Measurements from ENCODE around the gene CDK5.

The CDK5 gene

DNA sequence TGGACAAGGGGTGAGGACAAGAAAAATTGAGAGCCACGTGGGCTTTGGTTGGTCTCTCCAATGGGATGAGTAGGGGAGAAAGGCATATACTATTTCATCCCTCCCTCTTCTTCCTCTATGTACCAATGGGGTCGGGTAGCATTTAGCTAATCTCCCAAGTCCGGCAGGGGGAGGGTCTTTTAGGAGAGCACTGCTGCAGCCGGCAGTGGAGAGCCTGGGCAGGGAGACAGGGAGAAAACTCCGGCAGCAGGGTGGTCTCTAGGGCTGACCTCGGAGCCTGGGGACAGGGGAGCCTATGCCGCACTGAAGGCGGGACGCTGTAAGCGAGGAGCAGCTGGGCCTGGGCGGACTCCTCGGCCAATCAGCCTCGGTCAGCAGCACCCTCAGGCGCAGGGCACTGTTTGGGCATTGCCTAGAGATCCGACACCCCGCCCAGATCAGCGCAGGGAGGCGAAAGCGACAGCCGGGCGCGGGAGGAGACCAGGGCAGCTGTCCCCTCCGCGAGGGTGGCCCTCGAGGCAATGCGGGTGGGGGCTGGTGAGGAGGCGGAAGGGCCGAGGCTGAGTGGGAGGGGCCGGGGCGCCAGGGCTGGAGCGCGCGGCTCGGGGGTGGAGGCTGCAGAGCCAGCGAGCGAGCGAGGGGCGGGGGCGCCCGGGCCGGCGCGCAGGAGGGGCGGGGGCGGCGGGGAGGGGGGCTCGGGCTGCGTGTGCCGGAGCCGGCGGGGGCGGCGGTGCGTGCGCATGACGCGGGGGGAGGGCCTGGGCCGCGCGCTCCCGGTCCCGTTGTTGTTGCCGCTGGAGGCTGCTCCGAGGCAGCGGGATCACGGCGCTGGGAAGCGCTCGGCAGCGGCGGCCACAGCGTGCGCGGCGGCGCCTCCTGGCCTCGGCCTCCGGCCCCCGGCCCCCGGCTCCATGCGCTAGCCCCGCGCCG lies 28.3 kb upstream of the CDK5 start, which contains the start of gene AGAP3:
AGAP3 (plus strand) TSS at position 785 of the 930 bp plus-strand sequence. CDS start 267 bp downstream, outside the sequence.
- DNase-seq = peak; percentile 36

DNA sequence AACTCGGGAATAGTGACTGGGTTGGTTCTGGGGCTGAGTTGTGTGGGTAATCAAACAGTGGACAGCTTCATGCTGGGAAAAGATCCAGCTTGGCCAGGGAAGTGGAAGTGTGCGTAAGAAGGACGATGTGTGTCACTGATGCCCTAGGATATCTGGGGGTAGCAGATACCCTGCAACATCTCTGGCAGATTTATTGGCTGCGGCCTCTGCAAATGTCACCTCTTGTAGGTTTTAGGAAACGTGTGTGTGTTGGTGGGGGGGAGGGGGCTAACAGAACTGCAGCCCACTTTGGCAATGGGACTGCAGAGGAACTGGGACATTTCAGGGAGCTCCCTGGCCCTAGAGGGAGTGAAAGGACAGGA lies 27.6 kb upstream of the CDK5 start:
- no peak for DNase-seq

DNA sequence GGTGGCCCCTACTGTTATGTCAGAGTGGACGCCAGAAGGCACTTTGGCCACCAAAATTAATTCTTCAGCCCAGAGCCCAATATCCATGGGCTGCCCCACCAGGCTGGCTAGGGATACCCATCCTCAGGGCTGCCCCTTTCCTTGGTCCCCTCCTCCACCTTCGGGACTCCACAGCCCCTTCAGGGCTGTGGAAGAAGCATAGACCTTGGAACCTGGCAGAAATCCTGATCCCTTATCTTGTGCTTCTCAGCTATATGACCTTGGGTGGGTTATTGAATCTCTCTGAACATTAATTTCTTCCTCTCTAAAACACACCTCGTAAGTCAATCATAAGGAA lies 26.1 kb upstream of the CDK5 start:
- no peak for DNase-seq

DNA sequence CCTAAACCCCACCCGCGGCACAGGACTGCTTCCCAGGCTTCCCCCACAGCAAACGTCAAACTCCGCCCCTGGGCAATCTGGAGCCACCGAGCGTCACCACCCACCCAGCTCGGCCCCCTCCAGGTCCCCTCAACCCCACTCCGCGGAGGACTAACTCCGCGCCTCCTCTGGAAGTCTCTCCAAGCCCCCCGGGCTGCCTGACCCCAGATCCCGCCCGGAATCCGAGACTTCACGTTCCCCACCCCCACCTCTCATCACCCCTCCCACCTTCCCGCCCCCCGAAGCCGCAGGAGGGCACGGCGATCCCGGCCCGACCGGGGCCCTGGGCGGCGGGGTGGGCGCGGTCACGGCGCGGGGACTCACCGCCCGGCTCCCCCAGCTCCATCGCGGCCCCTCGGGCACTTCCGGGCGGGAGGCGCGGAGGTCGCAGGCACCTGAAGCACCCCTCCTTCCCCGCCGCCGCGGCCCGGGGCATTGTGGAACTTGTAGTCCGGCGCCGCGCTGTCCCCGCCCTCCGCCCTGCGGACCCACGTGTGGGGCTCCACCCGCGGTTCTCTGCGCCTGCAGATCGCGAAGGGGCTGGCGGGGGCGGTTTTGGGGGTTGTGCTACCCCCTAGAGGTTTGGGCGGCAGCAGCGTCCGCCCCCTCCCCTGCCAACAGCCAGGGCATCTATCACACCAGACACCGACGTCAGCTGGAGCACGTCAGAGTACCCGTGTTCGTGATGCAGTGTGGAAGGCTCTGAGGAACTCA lies 25.6 kb upstream of the CDK5 start, which contains the start of gene TMUB1:
TMUB1 (minus strand) TSS at position 423 of the 753 bp plus-strand sequence. CDS start 930 bp downstream, outside the sequence.
- DNase-seq = peak; percentile 74

DNA sequence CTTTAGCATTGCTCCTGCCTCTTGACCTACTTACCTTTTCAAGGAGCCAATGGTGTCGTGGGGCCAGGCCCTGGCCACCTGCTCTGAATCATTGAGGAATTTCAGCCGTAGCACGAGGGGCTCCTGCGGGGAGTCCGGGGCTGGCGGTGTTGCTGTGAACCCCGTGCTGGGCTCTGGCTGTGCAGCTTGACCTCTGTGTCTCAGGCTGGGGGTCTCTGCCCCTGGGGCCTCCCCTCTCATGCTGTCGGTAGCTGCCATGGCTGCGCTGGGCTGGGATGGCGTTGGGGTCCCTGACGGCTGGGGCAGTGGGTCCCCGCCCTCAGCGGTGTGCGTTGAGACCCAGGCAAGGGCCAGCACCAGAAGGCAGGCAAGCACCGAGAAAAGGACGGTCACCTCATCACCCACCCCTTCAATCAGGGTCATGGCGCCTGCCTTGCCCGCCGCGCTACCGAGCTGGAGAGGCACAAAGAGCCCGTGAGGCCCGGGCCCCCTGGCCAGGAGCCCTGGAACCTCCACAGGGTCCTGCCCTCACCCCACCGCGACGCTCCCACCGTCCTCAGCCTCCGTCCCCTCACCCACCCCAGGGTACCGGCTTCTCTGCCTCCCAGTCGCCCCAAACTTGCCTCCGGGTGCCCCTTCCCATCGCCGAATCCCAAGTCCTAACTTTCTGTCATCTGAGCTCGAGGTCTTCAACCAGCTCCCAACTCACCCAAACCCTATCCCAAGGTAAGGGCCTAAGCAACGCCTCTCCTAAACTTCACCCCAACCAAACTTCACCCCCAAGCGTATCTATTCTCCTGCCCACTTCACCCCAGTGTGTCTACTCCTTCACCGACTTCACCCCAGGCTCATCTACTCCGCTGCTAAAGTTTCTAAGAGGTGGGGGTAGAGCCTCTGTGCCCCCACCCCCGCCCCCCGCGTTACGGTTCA lies 24.7 kb upstream of the CDK5 start:
- DNase-seq = no peak

DNA sequence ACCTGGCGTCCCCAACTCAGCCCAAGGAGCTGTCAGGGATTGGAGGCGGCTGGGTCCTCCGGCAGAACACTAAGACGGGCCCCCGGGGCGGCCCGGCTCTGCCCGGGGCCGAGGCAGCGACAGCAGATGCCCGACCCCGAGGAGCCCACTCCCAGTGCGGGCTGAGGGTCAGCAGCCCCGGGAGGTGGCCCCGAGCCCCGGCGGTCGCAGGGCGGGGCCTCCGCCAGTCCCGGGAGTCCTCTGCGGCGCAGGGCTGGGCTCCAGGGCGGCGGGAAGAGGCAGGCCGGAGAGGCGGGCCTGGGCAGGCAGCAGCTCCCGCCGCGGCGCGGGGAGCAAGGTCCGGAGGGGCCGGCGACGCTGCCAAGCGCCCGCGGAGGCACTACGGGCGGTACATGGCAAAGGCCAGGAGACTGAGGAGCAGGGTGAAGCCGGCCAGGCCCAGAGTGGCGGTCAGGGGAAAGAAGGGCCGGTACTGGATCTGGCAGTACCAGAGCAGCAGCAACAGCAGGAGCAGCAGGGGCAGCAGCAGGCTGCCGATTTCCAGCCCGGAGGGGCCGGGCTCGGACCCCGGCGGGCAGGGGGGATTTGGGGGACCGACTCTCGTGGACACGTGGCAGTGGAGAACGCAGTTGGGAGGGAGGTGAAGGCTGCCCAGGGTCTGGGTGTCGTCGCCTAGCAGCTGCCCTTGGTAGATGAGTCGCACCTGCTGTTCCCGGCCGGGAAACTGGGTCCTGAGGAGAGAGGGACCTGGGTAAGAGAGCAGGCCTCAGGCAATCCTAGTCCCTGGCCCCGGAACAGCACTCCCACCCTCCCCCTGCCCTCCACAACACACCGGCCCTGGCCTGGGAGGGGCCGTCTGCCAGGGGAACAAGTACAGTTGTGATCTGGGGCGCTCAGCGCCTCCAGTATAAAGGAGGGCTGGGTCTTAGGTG lies 23.7 kb upstream of the CDK5 start:
- DNase-seq = no peak

DNA sequence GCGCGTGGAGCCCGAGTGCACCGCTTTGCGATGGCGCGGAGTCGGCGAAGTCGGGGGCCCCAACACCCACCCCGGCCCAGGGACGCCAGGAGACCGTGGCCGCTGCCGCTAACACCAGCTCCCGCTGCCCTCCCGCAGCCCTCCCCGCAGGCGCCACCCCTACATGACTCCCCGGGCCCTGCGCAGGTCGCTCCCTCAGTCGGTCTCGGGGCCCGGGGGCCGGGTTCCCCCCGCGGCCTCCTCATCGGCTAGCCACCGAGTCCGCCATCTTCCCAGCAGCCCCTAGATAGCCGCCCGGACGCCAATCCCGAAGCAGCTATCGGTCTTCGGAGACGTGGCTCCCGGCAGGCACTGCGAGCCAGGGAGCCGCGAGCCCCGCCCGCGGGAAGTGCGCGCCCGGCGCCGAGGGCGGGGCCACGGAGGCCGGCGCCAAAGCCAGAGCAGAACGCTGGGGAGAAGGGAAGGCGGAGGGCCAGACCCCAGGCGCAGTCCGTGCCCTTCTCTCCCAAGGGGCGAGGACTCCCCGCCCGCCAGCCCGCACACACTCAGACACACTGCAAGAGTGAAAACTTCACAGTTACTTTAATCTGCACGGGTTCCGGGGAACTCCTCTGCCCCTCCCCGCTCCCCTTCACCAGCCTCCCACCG lies 22.9 kb upstream of the CDK5 start, which contains the start of gene FASTK:
FASTK (minus strand) TSS at position 288 of the 648 bp plus-strand sequence; CDS start at position 245, 43 bp downstream.
- DNase-seq = peak; percentile 82

DNA sequence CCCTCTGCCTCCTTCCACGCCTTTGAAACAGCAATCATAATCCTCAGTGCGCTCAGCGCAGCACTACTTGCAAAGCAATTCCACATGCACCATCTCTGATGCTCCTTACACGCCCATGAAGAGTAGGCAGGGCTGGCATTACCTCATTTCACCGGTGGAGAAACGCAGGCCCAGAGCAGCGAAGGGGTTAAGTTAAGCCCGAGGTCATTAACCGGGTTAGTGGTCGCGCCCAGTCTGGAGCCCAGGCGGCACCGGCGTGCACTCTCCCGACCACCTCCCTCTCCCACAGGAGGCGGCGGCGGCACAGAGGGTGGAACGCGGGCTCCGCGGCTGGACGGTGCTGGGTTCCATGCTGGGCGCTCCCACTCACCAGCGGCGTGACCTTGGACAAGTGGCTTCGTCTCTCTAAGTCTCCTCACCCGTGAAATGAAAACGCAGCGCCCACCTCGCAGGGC lies 22.4 kb upstream of the CDK5 start:
- DNase-seq = no peak

DNA sequence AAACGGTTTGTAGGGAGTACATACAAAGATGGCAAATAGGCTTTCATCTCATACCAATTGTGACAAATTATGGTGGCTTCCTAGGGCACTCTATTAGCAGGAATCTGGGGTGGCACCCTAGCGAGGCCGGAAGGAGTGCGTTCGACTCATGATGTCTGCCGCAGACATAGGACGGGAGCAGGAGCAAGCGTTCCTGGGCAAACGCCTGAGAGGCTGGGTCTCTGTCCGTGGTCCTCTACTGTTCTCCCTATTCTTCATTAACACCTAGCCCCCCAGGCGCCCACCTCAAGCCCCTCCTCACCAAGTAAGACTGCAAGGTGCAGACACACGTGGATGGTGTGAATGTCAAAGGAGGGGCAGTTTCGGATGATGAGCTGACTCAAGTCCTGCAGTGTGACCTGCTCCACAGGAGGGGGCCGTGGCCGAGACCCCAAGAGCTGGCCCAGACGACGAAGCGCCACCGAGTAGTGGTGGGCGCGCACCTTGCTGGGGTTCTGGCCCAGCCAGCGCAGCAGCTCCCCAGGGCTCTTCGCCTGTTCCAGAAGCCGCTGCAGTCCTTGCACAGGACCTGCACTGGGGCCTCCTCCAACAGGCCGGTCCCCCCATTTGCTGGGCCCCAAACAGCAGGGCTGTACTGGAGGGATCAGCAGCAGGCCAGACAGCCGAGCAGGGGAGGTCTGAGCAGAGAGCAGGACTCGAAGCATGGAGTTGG lies 21.7 kb upstream of the CDK5 start:
- DNase-seq = no peak

DNA sequence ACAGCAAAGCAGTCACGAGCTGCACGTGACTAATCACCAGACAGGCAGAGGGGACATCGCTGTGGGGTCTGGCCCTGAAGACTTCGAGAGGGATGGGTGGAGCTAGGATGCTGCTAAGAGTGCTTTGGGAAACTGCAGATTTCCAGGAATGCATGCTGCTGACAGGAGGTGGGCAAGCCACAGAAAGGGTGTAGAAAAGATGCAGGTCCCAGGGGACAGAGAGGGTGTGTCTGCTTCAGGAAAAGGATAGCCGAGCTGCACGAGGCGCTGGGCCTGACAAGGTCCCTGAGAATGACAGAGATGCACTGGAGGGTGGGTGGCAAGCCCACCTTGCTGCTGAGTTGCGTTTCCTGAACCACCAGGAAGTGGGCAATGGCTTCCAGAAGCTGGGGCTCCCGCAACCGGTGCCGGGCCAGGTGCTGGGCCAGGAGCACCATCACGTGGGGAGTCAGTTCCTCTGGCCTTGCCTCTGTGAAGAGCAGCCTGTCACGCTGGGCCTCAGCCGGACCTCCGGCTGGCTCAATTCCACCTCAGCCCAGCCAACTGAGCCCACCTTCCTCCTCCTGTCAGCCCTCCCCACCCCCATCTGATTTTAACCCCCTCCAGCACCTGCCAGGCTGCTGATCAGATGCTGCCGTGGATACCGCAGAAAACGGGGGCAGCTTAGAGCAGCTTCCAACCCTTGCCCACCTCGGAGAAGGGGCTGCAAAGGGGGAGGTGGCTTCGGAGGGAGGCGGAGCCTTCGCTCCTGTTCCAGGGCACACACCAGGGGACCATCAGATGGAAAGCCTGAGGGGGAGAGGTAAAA lies 20.7 kb upstream of the CDK5 start:
- no peak for DNase-seq

DNA sequence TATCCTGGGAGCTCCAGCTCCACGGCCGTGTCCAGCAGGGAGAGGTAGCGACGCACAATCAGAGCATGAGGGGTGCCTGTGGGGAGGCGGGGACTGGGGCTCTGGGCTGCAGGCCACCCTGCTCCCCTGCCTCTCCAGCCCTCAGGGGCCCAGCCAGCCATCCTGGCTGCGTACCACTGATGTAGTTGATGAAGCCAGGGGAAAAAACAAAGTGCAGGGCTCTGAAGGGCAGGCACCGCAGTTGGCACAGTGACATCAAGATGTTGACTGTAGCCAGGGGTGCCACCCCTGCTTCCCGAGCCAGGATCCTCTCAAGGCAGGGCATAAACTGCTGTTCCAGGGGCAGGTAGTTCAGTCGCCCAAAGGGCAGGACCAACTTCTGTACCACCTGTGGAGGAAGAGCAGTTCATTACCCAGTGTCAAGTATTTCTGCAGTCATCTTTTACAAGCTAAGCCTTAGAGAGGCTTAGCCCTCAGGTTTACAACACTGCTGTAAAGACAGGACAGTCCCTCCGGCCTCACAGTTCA lies 20.1 kb upstream of the CDK5 start:
- DNase-seq = no peak

DNA sequence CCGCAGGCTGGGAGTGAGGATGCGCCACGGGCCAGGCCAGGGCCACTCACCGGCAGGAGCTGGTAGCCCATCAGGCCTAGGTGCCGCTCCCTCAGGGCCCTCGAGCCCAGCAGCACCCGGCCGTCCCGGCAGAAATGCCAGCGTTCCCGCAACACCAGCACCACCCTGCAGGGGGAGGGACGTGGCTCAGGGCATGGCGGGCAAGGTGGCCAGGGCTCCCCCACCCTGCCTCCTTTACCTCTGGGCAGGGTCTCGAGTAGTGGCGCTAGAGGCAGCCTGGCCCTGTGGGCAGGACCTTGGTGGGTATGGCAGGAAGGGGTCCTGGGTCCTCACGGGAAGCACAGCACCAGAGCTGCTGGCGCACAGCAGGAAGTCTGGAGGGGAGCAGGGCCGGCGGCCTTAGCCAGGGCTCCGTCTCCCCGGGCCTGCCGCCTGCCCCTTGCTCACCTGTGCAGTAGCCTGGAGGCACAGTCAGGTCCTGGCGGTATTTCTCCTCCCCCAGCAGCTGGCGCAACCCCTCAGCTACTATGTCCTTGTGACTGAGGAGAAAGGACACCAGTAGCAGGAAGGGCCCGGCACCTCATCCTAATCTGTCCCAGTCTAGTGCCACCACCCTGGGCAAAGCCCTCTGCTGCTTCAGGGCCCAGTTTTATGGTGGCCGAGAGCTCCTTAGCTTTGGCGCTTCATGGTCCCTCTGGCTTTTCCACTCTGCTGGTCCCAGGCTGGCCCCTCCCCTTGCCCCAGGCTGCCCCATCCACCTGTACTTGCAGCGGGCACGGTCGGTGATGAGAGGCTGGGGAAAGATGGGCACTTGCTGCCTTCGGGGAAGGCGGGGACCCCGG lies 19.4 kb upstream of the CDK5 start:
- no peak for DNase-seq

DNA sequence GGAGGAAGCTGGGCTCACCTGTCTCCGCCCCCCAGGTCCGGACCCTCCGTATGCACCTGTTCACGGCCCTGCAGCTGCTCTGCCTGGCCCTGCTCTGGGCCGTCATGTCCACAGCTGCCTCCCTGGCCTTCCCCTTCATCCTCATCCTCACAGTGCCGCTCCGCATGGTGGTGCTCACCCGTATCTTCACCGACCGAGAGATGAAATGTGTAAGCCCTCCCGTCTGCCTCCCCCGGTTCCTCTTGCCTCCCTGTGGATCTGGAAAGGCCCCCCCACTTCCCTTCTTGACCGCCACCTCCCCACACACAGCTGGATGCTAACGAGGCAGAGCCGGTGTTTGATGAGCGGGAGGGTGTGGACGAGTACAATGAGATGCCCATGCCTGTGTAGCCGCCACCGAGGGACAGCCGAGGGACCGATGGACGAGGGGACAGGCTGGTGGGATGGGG lies 18.3 kb upstream of the CDK5 start:
- DNase-seq = no peak

DNA sequence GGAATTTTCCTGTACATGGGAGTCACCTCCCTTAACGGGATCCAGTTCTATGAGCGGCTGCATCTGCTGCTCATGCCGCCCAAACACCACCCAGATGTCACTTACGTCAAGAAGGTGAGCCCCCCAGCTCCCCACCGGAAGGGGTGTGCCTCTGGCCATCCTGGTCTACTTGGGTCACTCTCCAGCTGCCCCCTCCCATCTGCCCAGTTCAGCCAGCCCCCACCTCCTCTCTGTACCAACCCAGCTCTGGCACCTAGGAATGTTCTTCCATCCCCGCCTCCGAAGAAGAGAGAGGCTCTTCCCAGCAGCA lies 17.9 kb upstream of the CDK5 start:
- DNase-seq = no peak

DNA sequence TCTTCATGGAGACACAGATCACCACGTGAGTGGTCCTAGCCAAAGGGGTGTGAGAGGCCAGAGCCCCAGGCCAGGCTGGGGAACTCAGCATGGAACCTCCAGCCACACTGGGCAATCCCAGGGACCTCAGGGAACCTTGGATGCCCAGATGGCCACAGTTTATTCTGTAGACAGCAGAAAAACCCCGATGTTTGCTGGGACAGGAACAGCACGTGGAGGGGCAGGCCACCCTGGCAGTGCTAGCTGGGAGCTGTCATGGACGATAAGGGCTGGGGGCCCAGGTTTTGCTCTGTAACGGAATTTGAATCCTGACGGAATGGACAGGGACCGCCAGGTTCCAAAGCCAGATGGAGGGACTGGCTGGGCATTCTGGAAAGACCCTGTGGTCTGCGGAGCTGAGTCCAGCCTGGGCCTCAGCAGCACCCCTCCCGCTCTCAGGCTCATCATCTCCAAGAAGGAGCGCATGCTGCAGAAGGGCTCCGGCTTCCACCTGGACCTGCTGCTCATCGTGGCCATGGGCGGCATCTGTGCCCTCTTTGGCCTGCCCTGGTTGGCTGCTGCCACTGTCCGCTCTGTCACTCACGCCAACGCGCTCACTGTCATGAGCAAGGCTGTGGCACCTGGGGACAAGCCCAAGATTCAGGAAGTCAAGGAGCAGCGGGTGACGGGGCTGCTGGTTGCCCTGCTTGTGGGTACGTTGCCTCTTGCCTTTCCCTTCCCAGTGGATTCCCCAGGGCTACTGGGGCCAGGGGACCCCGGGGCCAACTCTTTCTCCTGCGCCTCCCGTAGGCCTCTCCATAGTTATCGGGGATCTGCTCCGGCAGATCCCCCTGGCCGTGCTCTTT lies 17.3 kb upstream of the CDK5 start:
- DNase-seq = no peak

DNA sequence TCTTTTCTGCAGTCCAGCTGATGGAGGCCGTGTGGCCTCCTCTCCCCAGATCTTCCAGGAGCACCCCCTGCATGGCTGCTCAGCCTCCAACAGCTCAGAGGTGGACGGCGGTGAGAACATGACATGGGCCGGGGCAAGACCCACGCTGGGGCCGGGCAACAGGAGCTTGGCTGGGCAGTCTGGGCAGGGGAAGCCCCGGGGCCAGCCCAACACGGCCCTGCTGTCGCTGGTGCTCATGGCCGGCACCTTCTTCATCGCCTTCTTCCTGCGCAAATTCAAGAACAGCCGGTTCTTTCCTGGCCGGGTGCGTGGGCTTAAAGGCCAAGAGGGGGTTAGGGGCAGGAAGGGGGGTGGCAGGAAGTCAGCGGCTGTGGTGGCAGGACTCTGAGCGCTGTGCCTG lies 16.3 kb upstream of the CDK5 start:
- DNase-seq = no peak

Data from activated effector memory CD4-positive, alpha-beta T cell treated with Interleukin-2 at 50 U/mL for 16 hours (primary cell).